Astrocyte of the spinal cord (primary cell): ENCODE data around the gene AFDN.

Source experiments
- DNase-seq: peaks from one replicate; pipeline ENCODE4 v3.0.0; 2011; ENCODE audit warnings: low read depth, low spot score
- H3K4me3 ChIP-seq: 2 replicates; pipeline ENCODE4 v1.5.1; 2011; ENCODE audit warnings: low read depth, mild to moderate bottlenecking, low read length, moderate library complexity
- CTCF ChIP-seq: IDR thresholded peaks from 2 replicates; pipeline ENCODE4 v1.5.1; 2012; ENCODE audit warnings: low read depth, mild to moderate bottlenecking, low read length, inconsistent platforms
- in situ Hi-C: cut with HindIII; loops from 2 replicates; pipeline ENCODE4 v1.10.0; 2017; ENCODE audit warnings: low sequenced_read_pairs

AFDN gene

GRCh38 chr6:167807200-167807599 is 19.5 kb upstream of the AFDN start:
- DNase-seq, result no peak
- H3K4me3 ChIP-seq, result no peak overlapping the region
- in situ Hi-C loops, result no loop called here
- TF ChIP-seq CTCF, result no peak

- H3K4me3 ChIP-seq, result no peak overlapping the region
- DNase-seq, result no peak
- no peak for TF ChIP-seq CTCF
- in situ Hi-C loops, result no loop called here
Observed at GRCh38 chr6:167807756-167808155, 19.0 kb upstream of the AFDN start.

GRCh38 chr6:167811040-167811439 is 15.7 kb upstream of the AFDN start:
- in situ Hi-C loops, result no loop called here
- H3K4me3 ChIP-seq, result no peak overlapping the region
- DNase-seq, result no peak
- no peak for TF ChIP-seq CTCF

- H3K4me3 ChIP-seq, result no peak overlapping the region
- in situ Hi-C loops, result no loop called here
- no peak for TF ChIP-seq CTCF
- no peak for DNase-seq
Observed at GRCh38 chr6:167811442-167812087, 15.1 kb upstream of the AFDN start.

- H3K4me3 ChIP-seq, result no peak overlapping the region
- TF ChIP-seq CTCF, result no peak
- in situ Hi-C loops, result no loop called here
- no peak for DNase-seq
Observed at GRCh38 chr6:167812088-167812487, 14.6 kb upstream of the AFDN start.

- TF ChIP-seq CTCF, result no peak
- in situ Hi-C loops, result no loop called here
- DNase-seq, result no peak
- no peak overlapping the region for H3K4me3 ChIP-seq
Observed at GRCh38 chr6:167815296-167815980, 11.3 kb upstream of the AFDN start.
